H1 (cell line): ENCODE data around the gene PTPRF. TPM values are rescaled to one million over a fixed set of nuclear protein-coding genes. Genes with fewer than 3 reads are reported as not detected.

Experiments used
- CTCF ChIA-PET: fragments of 300-600 bp; sonication (Branson Sonifier 250); formaldehyde crosslinking; loops from one replicate; lab custom pipeline; 2021; ENCODE audit not compliant: partially characterized antibody; lab: Charles Lee
- POLR2A ChIA-PET: fragments of 300-600 bp; sonication (Branson Sonifier 250); formaldehyde crosslinking; loops from one replicate; lab custom pipeline; 2021; ENCODE audit warnings: inconsistent platforms; ENCODE audit not compliant: partially characterized antibody; lab: Charles Lee
- DNase-seq, 2 experiments: peaks; one replicate each; pipeline versions ENCODE4 v3.0.0 to v3.0.0-alpha.2; 2010 to 2022; ENCODE audit warnings: low spot score in 2 of 2, low read depth in 1 of 2, mixed read lengths in 1 of 2
- FAIRE-seq: peaks from 2 replicates; lab custom pipeline; 2011; peaks lifted over from hg19 to GRCh38; lab: Jason Lieb, UNC
- H2AFZ ChIP-seq: 2 replicates; pipeline ENCODE4 v1.8.1; 2012; ENCODE audit warnings: low read length, inconsistent platforms
- H2AK5ac ChIP-seq: 2 replicates; pipeline ENCODE4 v1.6.1; 2013; ENCODE audit warnings: low read depth, low read length
- H2BK120ac ChIP-seq: replicated peaks from 2 replicates; pipeline ENCODE3; 2013; ENCODE audit warnings: low read depth, low read length, inconsistent platforms
- H2BK12ac ChIP-seq: 2 replicates; pipeline ENCODE4 v1.6.1; 2013; ENCODE audit warnings: low read depth, low read length
- H2BK15ac ChIP-seq: 2 replicates; pipeline ENCODE4 v1.6.1; 2013; ENCODE audit warnings: low read length
- H2BK20ac ChIP-seq: 2 replicates; pipeline ENCODE4 v1.6.1; 2013; ENCODE audit warnings: low read length
- H2BK5ac ChIP-seq: 2 replicates; pipeline ENCODE4 v1.6.1; 2013; ENCODE audit warnings: low read depth, low read length
- H3K14ac ChIP-seq: 2 replicates; pipeline ENCODE4 v1.6.1; 2013; ENCODE audit warnings: inconsistent platforms; ENCODE audit not compliant: insufficient read length
- H3K18ac ChIP-seq: 2 replicates; pipeline ENCODE4 v1.6.1; 2013; ENCODE audit warnings: low read length; ENCODE audit errors: extremely low read depth
- H3K23ac ChIP-seq: 2 replicates; pipeline ENCODE4 v1.6.1; 2013; ENCODE audit warnings: inconsistent platforms; ENCODE audit not compliant: insufficient read length
- H3K23me2 ChIP-seq: 2 replicates; pipeline ENCODE4 v1.6.1; 2013; ENCODE audit warnings: low read depth, low read length
- H3K27ac ChIP-seq: 2 replicates; pipeline ENCODE4 v1.6.1; 2011; ENCODE audit warnings: low read depth, low read length, inconsistent platforms
- H3K27me3 ChIP-seq, 4 experiments: replicated peaks in 1 of 4; 1 replicate in 1 of 4; 2 replicates in 3 of 4; pipeline versions ENCODE4 v1.6.1 to v1.8.1; 2011 to 2013; ENCODE audit warnings: low read length in 3 of 4, mild to moderate bottlenecking in 3 of 4, inconsistent platforms in 2 of 4, mixed read lengths in 2 of 4, moderate library complexity in 1 of 4; ENCODE audit not compliant: control insufficient read depth in 3 of 4, insufficient read depth in 3 of 4; ENCODE audit errors: extremely low read depth in 1 of 4
- H3K36me3 ChIP-seq, 4 experiments: 2 replicates each; pipeline versions ENCODE4 v1.6.1 to v1.8.1; 2011 to 2013; ENCODE audit warnings: mild to moderate bottlenecking in 4 of 4, low read length in 3 of 4, moderate library complexity in 2 of 4, control low read depth in 1 of 4, inconsistent platforms in 1 of 4; ENCODE audit not compliant: insufficient read depth in 4 of 4, control insufficient read depth in 2 of 4
- H3K4ac ChIP-seq: replicated peaks from 2 replicates; pipeline ENCODE3; 2013; ENCODE audit warnings: low read length, low read depth, mixed read lengths, inconsistent platforms; ENCODE audit not compliant: insufficient read length
- H3K4me1 ChIP-seq, 4 experiments: replicated peaks in 1 of 4; 1 replicate in 1 of 4; 2 replicates in 3 of 4; pipeline versions ENCODE4 v1.6.1 to v1.8.1; 2011 to 2013; ENCODE audit warnings: low read length in 3 of 4, inconsistent platforms in 2 of 4, mixed read lengths in 1 of 4; ENCODE audit not compliant: insufficient read depth in 4 of 4, control insufficient read depth in 3 of 4
- H3K4me2 ChIP-seq, 2 experiments: 2 replicates each; pipeline versions ENCODE4 v1.6.1 to v1.8.1; 2011 to 2013; ENCODE audit warnings: low read depth in 2 of 2, low read length in 2 of 2, control low read depth in 1 of 2, inconsistent platforms in 1 of 2, mild to moderate bottlenecking in 1 of 2; ENCODE audit not compliant: insufficient read depth in 1 of 2
- H3K4me3 ChIP-seq, 4 experiments: fragments of 200-600, 300-600 bp in 1 of 4; sonication (generic), shearing (Covaris generic), sonication (Bioruptor Twin) in 1 of 4; 2 replicates each; pipeline versions ENCODE4 v1.5.1 to v1.8.1; 2011 to 2016; ENCODE audit warnings: low read length in 4 of 4, low read depth in 3 of 4, control low read depth in 2 of 4, inconsistent platforms in 2 of 4, mild to moderate bottlenecking in 2 of 4, mixed read lengths in 1 of 4, moderate library complexity in 1 of 4; ENCODE audit not compliant: insufficient read depth in 2 of 4; ENCODE audit errors: extremely low read depth in 1 of 4
- H3K56ac ChIP-seq: replicated peaks from 2 replicates; pipeline ENCODE3; 2013; ENCODE audit warnings: low read depth, mild to moderate bottlenecking, mixed read lengths, low read length, inconsistent platforms; ENCODE audit not compliant: insufficient read length
- H3K79me1 ChIP-seq: 2 replicates; pipeline ENCODE4 v1.6.1; 2013; ENCODE audit warnings: low read depth, low read length, control low read depth
- H3K79me2 ChIP-seq, 2 experiments: 2 replicates each; pipeline versions ENCODE4 v1.6.1 to v1.8.1; 2012 to 2013; ENCODE audit warnings: low read length in 2 of 2, mild to moderate bottlenecking in 2 of 2, inconsistent platforms in 1 of 2; ENCODE audit not compliant: insufficient read depth in 2 of 2, control insufficient read depth in 1 of 2
- H3K9ac ChIP-seq, 4 experiments: replicated peaks in 1 of 4; 1 replicate in 1 of 4; 2 replicates in 3 of 4; pipeline versions ENCODE4 v1.6.1 to v1.8.1; 2011 to 2013; ENCODE audit warnings: low read depth in 3 of 4, low read length in 3 of 4, control low read depth in 2 of 4, mild to moderate bottlenecking in 2 of 4, moderate library complexity in 2 of 4, inconsistent platforms in 1 of 4; ENCODE audit errors: extremely low read depth in 1 of 4
- H3K9me3 ChIP-seq, 2 experiments: 2 replicates each; pipeline versions ENCODE4 v1.6.1 to v1.8.1; 2012 to 2013; ENCODE audit warnings: mild to moderate bottlenecking in 2 of 2, moderate library complexity in 2 of 2, control low read depth in 1 of 2, inconsistent platforms in 1 of 2, low read depth in 1 of 2, low read length in 1 of 2, mixed read lengths in 1 of 2; ENCODE audit not compliant: insufficient read depth in 2 of 2
- H4K20me1 ChIP-seq, 2 experiments: replicated peaks in 1 of 2; 2 replicates each; pipeline versions ENCODE3 to v1.8.1; 2011 to 2013; ENCODE audit warnings: inconsistent platforms in 2 of 2, low read length in 2 of 2, mild to moderate bottlenecking in 1 of 2; ENCODE audit not compliant: insufficient read depth in 2 of 2, control insufficient read depth in 1 of 2
- H4K5ac ChIP-seq: 2 replicates; pipeline ENCODE4 v1.6.1; 2013; ENCODE audit warnings: low read length, low read depth, mixed read lengths, inconsistent platforms; ENCODE audit not compliant: insufficient read length
- H4K8ac ChIP-seq: 2 replicates; pipeline ENCODE4 v1.8.0; 2013; ENCODE audit warnings: mild to moderate bottlenecking, moderate library complexity, low read length, inconsistent platforms; ENCODE audit not compliant: insufficient read depth; ENCODE audit errors: extremely low read depth
- H4K91ac ChIP-seq: replicated peaks from 2 replicates; pipeline ENCODE3; 2013; ENCODE audit warnings: low read length, mixed read lengths, inconsistent platforms; ENCODE audit not compliant: insufficient read length
- BCL11A ChIP-seq, 2 experiments: IDR thresholded peaks; one replicate each; pipeline ENCODE4 v1.6.1; 2011; ENCODE audit warnings: low read depth in 2 of 2, low read length in 2 of 2, mild to moderate bottlenecking in 2 of 2
- CHD2 ChIP-seq: IDR thresholded peaks from 2 replicates; pipeline ENCODE4 v1.6.1; 2012; ENCODE audit warnings: low read length, improper control_type of control experiment
- GTF2F1 ChIP-seq: IDR thresholded peaks from 2 replicates; pipeline ENCODE4 v1.6.1; 2012; ENCODE audit warnings: low read depth, low read length, improper control_type of control experiment, borderline replicate concordance
- NRF1 ChIP-seq: IDR thresholded peaks from 2 replicates; pipeline ENCODE4 v1.6.1; 2011; ENCODE audit warnings: mild to moderate bottlenecking, low read depth, low read length, improper control_type of control experiment
- PHF8 ChIP-seq: fragments of 200-600 bp; sonication (generic); conservative IDR thresholded peaks from 2 replicates; pipeline ENCODE4 v1.7.1; 2012; ENCODE audit warnings: low read depth, mild to moderate bottlenecking, inconsistent platforms, low read length, moderate library complexity
- POU5F1 ChIP-seq: IDR thresholded peaks from 2 replicates; pipeline ENCODE4 v1.6.1; 2011; ENCODE audit warnings: low read depth, mild to moderate bottlenecking, low read length, moderate library complexity
- RAD21 ChIP-seq, 2 experiments: IDR thresholded peaks in 1 of 2; conservative IDR thresholded peaks in 1 of 2; 2 replicates each; pipeline ENCODE4 v1.6.1; 2011; ENCODE audit warnings: low read depth in 2 of 2, low read length in 2 of 2, improper control_type of control experiment in 1 of 2, inconsistent platforms in 1 of 2, mild to moderate bottlenecking in 1 of 2, moderate library complexity in 1 of 2
- SAP30 ChIP-seq: fragments of 300-600 bp; sonication (generic); IDR thresholded peaks from 2 replicates; pipeline ENCODE4 v1.7.1; 2012; ENCODE audit warnings: low read length, moderate library complexity, mild to moderate bottlenecking, inconsistent platforms; ENCODE audit not compliant: insufficient read depth, insufficient replicate concordance
- TAF1 ChIP-seq: IDR thresholded peaks from 2 replicates; pipeline ENCODE4 v1.6.1; 2011; ENCODE audit warnings: mild to moderate bottlenecking, low read depth, low read length
- WGBS, 2 experiments: shearing (Covaris generic) in 1 of 2; methylation state at CpG; one replicate each; pipeline versions ENCODE4 v1.1.6 to v1.1.7; 2013 to 2015; ENCODE audit warnings: low lambda C conversion rate in 2 of 2, mixed read lengths in 2 of 2, inconsistent platforms in 1 of 2, low coverage in 1 of 2, missing lambda C conversion rate in 1 of 2; ENCODE audit not compliant: insufficient replicate concordance in 2 of 2, insufficient coverage in 1 of 2, insufficient read length in 1 of 2; ENCODE audit errors: extremely low coverage in 1 of 2, missing lambda C conversion rate in 1 of 2; 5-methylcytosine and 5-hydroxymethylcytosine counted together
- polyA plus RNA-seq, 7 experiments: library from polyadenylated mRNA; depleted of rRNA in 3 of 7; stranded (reverse) in 5 of 7; unstranded in 2 of 7; fragments of >200 nt in 5 of 7; fragments of 200-250 nt in 2 of 7; gene quantifications; 1 replicate in 5 of 7; 2 replicates in 1 of 7; 4 replicates in 1 of 7; pipeline versions ENCODE4 v1.2.1 to v1.2.3, GENCODE V29; 2011 to 2013; ENCODE audit warnings: missing spikeins in 2 of 7, mixed read lengths in 2 of 7
- total RNA-seq: library from RNA; stranded (reverse); fragmentation: NEBNext Ultra II Directional; extraction: Animal tissue kit (Norgen Biotek cat#: 25700); gene quantifications from 2 replicates; pipeline ENCODE4 v1.2.1, GENCODE V29; 2021
- TF ChIP-seq, protein P1 (sequence below): IDR thresholded peaks from 2 replicates; pipeline ENCODE4 v1.6.1; 2011; ENCODE audit warnings: low read length, improper control_type of control experiment

The PTPRF gene
- total and polyA plus RNA-seq, 2 of the 8 experiments (the other 6 are each of a cell fraction or from before 2014, with no cell fraction given), result 136 to 231 TPM

DNA sequence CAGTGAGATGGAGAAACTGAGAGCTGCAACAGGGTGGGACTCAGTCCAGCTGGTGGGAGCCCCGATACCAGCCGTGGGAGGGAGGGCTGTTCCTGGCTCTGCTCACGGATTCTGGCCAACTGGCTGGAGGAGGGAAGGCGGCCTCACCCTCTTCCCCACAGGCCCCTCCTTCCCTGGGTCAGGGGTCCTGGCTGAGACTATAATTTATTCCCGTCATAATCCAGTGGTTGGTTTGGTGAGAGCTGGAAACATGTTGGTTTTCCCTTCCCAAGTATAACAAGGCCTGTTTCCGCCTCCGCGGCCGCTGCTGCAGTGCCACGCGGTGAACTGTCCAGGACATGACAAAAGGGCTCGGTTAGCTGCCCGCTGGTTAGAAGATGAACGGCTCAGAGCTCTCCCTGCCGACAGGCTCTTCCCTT is 10.0 kb downstream of the PTPRF start:
- Histone ChIP-seq H3K23ac (no peak overlapping the region), H4K20me1 (peaks cover 34 to 62% of the 10 kb centered on the region in 2 experiments), H3K79me1 (peaks cover 60% of the 10 kb centered on the region), H3K36me3 (peaks cover 0 to 8% (median 7%) of the 10 kb centered on the region in 4 experiments; a peak in 6 of 8 replicates), H2BK120ac (no peak overlapping the region), H2BK15ac (no peak overlapping the region), H3K4me3 (no peak overlapping the region), H2BK5ac (no peak overlapping the region), H3K79me2 (peaks cover 6 to 83% of the 10 kb centered on the region in 2 experiments), H3K27me3 (no peaks in the 10 kb centered on the region), H3K9ac (no peak overlapping the region), H2AFZ (no peak overlapping the region), H3K4me1 (peaks cover 0 to 22% (median 15%) of the 10 kb centered on the region in 4 experiments; a peak in 6 of 7 replicates), H3K4me2 (no peak overlapping the region), H2AK5ac (no peak overlapping the region), H3K27ac (no peak overlapping the region), H2BK12ac (no peak overlapping the region), H3K56ac (no peak overlapping the region), H4K5ac (no peak overlapping the region), H4K8ac (no peak overlapping the region), H3K23me2 (peaks cover 2% of the 10 kb centered on the region; the same call in 1 of the 2 replicates), H3K18ac (no peak overlapping the region), H3K4ac (no peak overlapping the region), H3K9me3 (no peaks in the 10 kb centered on the region), H4K91ac (no peak overlapping the region), H2BK20ac (no peak overlapping the region), H3K14ac (no peak overlapping the region)
- FAIRE-seq, result no peak
- POLR2A ChIA-PET, result interaction anchor here (1.0 to 14.9 kb wide), 2 partner anchors 8 to 10 kb away, joined by 4 to 270 read pairs; partner anchors contain the start of gene PTPRF
- 90% methylated on average over 13 of the region's 15 CpGs; no CpG with 5 or more reads in 1 of the 2 experiments for WGBS, 2 experiments
- DNase-seq, result no peak
- CTCF ChIA-PET, result interaction anchor here (1.0 to 1.5 kb wide), 5 partner anchors 13 to 223 kb away, joined by 3 to 6 read pairs (median 4); no protein-coding TSS in a partner anchor
- no peak for TF ChIP-seq SAP30
- TF ChIP-seq RAD21 (IDR thresholded peaks at IDR 0.05 in 1 of 2, conservative IDR thresholded peaks at IDR 0.05 in 1 of 2; ENCODE audit: low read depth in 2 of 2, low read length in 2 of 2), result no peak
- TF ChIP-seq POU5F1, result no peak
- no peak for TF ChIP-seq TAF1
- TF ChIP-seq, protein P1, sequence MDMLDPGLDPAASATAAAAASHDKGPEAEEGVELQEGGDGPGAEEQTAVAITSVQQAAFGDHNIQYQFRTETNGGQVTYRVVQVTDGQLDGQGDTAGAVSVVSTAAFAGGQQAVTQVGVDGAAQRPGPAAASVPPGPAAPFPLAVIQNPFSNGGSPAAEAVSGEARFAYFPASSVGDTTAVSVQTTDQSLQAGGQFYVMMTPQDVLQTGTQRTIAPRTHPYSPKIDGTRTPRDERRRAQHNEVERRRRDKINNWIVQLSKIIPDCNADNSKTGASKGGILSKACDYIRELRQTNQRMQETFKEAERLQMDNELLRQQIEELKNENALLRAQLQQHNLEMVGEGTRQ, result no peak
- TF ChIP-seq GTF2F1, result no peak
- no peak for TF ChIP-seq CHD2
- TF ChIP-seq NRF1, result no peak
- no peak for TF ChIP-seq BCL11A (IDR thresholded peaks at IDR 0.05; ENCODE audit: low read depth in 2 of 2, low read length in 2 of 2)
- TF ChIP-seq PHF8, result no peak
